VCaP (cell line): ENCODE data around the gene FURIN.

Source experiments
- H3K27ac ChIP-seq: fragments of 450-650 bp; 2 replicates; pipeline ENCODE4 v1.5.1; 2017
- CTCF ChIP-seq: fragments of 450-650 bp; conservative IDR thresholded peaks from 2 replicates; pipeline ENCODE4 v1.5.1; 2017; ENCODE audit warnings: mild to moderate bottlenecking, moderate library complexity

Gene FURIN

GRCh38 chr15:90913398-90913944, 45.1 kb downstream of the FURIN start:
- H3K27ac ChIP-seq, result no peak overlapping the region
- TF ChIP-seq CTCF, result no peak

- no peak overlapping the region for H3K27ac ChIP-seq
- TF ChIP-seq CTCF, result no peak
Measured at GRCh38 chr15:90914305-90915080, 46.1 kb downstream of the FURIN start.

DNA sequence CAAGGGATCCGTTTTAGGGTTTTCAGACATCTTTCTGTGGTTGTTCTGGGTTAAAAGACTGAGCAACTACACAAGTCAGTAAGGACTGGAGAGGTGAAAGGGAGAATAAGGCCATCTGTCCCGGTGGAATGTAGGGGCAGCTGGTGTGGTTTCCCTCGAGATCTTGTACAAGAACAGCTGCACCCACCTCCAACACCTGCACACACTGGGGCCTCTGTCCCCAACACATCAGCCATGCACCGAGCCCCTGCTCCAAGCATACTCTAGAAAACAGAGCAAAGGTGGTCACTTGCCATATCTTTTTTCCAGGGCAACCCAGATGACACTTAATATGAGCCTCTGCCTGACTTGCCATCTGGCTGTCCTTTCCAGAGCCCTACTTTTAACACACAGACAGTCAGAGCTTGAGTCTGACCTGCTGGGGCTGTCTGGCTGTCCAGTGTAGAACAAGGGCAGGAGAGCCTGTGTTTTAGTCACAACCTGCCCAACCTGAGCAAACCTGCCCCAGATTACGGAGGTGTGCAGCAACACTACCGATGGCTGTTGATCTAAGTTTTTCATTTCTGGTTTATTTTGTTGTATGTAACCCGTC, 46.9 kb downstream of the FURIN start:
- no peak overlapping the region for H3K27ac ChIP-seq
- TF ChIP-seq CTCF, result no peak

DNA sequence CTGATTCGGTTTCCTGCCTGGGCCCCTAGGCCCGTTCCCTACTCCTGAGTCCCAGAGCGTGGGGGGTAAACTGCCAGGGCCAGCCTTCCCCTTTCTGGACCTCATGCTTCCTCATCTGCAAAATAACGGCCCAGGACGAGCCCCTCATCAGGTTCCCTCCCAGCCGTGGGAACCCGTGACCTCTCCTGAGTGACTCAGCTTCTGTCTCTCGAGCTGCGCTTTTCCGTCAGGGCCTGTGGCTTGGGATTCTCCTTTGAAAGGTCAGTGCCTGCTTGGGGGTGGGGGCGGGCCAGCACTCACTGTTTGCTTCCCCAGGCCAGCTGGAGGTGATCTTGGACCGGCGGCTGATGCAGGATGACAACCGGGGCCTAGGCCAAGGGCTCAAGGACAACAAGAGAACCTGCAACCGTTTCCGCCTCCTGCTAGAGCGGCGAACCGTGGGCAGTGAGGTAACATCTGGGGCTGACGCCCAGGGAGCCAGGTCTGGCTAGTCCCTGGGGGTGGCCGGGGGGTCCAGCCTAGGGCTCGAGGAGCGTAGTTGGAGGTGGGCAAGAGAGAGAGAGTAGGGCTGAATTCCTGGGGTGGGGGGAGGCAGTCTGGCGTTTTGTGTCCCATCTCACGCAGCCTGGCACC, 47.5 kb downstream of the FURIN start:
- no peak overlapping the region for H3K27ac ChIP-seq
- no peak for TF ChIP-seq CTCF

- TF ChIP-seq CTCF, result no peak
- H3K27ac ChIP-seq, result no peak overlapping the region
Measured at GRCh38 chr15:90916461-90916860, 48.1 kb downstream of the FURIN start.

DNA sequence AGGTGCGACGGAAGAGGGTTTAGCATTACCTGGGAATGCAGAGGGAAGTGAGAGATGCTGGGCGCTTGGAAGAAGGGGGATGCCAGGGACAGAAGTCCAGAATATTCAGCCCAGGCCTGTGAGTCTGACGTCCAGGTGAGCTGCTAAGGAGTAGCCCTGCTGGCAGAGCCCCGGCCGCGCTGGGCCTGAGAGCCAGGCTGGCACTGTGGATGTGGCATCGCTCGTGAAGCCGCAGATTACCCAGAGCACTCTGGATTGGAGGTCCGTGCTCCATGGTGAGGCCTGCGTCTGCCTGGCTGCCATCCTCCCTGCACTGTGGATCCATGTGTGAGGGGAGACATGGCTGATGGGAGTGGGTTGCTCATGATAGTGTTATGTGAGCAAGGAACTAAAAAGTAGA, 49.2 kb downstream of the FURIN start:
- no peak for TF ChIP-seq CTCF
- H3K27ac ChIP-seq, result no peak overlapping the region

DNA sequence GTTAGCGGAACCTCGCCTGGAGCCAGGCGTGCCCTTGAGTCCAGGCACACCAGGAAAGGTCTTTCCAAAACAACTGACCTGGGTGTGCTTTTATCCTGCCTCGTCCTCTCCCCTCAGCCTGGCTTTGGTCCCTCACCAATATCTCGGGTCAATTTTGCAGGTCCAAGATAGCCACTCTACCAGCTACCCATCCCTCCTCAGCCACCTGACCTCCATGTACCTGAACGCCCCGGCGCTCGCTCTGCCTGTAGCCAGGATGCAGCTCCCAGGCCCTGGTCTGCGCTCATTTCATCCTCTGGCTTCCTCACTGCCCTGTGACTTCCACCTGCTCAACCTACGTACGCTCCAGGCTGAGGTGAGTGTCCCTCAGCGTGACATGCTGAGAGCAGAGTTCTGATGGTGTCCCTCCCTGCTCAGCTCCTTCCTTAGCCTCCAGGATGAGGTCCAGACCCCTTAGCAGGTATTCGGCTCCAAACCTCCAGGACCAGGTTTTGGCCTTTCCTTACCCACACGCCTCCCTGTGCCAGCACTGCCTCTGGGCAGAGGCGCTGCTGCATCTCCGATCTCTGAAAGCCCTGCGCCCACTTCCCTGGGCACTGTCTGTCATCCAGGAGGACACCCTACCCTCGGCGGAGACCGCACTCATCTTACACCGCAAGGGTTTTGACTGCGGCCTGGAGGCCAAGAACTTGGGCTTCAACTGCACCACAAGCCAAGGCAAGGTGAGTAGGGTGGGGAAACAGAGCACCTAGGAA, 49.8 kb downstream of the FURIN start:
- H3K27ac ChIP-seq, result no peak overlapping the region
- no peak for TF ChIP-seq CTCF
